Effector memory CD8-positive, alpha-beta T cell (primary cell): ENCODE data around the gene PUDP.
A peak's percentile ranks its signal among the peaks of the same experiment; 100 is the strongest.

Source experiments
- ATAC-seq: fragments of 150-1000 bp; cut with Tn5 transposase; replicated peaks from 2 replicates; pipeline ENCODE4 v1.10.0; 2021; ENCODE audit warnings: mild to moderate bottlenecking, moderate library complexity
- DNase-seq, 3 experiments: peaks; one replicate each; pipeline ENCODE4 v3.0.0; 2021
- H3K27ac Mint-ChIP-seq, 2 donors: one replicate each; pipeline ENCODE4 v1.8.0; 2022; ENCODE audit warnings: mild to moderate bottlenecking in 2 of 2, mixed read lengths in 2 of 2, moderate library complexity in 2 of 2
- H3K27me3 Mint-ChIP-seq, 2 donors: one replicate each; pipeline ENCODE4 v1.8.0; 2022; ENCODE audit warnings: mixed read lengths in 2 of 2
- H3K36me3 Mint-ChIP-seq: one replicate; pipeline ENCODE4 v1.8.0; 2022; ENCODE audit warnings: mild to moderate bottlenecking, moderate library complexity, mixed read lengths; ENCODE audit not compliant: insufficient read depth
- H3K4me1 Mint-ChIP-seq, 2 donors: one replicate each; pipeline ENCODE4 v1.8.0; 2022; ENCODE audit warnings: low read depth in 2 of 2, mixed read lengths in 2 of 2
- H3K4me3 Mint-ChIP-seq, 2 donors: one replicate each; pipeline ENCODE4 v1.8.0; 2022; ENCODE audit warnings: mild to moderate bottlenecking in 2 of 2, mixed read lengths in 2 of 2, moderate library complexity in 2 of 2
- H3K9me3 Mint-ChIP-seq, 2 donors: one replicate each; pipeline ENCODE4 v1.8.0; 2022; ENCODE audit warnings: mixed read lengths in 2 of 2

PUDP gene

DNA sequence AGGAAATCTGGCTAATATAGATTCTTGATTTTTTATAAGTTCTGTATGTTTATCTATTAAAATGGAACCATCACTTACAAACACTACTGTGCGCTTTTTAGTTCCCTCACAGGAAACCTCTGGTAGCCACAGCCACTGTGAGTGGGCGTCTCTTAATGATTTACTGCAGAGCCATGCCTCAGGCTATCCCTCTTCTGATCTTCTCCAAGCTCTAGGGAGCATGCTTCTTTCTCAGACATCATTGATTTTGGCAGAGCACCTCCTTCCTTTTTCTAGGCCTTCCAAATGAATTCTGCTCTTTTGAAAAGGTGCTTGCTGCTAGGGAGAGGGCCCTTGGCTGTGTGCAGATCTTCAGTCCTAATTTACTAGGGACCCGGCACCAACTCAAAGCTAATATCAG is 61.6 kb downstream of the PUDP start:
- no peak overlapping the region for H3K4me3 Mint-ChIP-seq
- H3K27ac Mint-ChIP-seq: peak overlapping the region in 1 of 2 donors; percentile 41
- H3K9me3 Mint-ChIP-seq: no peaks in the 10 kb centered on the region
- H3K4me1 Mint-ChIP-seq: peaks cover 40 to 45% of the 10 kb centered on the region in 2 donors
- no peak for DNase-seq
- no peak for ATAC-seq
- no peaks in the 10 kb centered on the region for H3K27me3 Mint-ChIP-seq
- no peaks in the 10 kb centered on the region for H3K36me3 Mint-ChIP-seq

DNA sequence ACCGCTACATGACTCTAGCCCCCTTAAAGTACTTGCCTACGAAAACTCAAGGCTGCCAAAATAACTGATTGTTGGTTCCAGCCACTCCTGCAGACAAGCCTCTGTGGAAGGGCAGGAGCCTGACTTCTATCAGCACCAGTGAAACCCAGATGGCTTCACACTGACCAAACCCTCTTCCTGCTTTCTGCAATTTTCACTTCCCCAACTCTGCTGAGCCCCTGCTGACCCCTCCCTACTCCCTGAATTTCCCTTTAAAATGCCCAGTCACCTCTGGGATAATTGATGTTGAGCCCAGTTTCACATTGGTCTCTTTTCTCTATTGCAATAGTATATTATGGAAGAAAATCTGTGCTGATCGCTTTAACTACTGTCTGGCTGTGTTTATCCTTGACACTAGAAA is 62.1 kb downstream of the PUDP start:
- Mint-ChIP-seq H3K4me3 (no peak overlapping the region), H3K36me3 (no peaks in the 10 kb centered on the region), H3K27me3 (no peaks in the 10 kb centered on the region), H3K4me1 (peaks cover 40 to 44% of the 10 kb centered on the region in 2 donors), H3K9me3 (no peaks in the 10 kb centered on the region), H3K27ac (peak overlapping the region in 1 of 2 donors; percentile 41)
- ATAC-seq (no peak), DNase-seq (no peak)

DNA sequence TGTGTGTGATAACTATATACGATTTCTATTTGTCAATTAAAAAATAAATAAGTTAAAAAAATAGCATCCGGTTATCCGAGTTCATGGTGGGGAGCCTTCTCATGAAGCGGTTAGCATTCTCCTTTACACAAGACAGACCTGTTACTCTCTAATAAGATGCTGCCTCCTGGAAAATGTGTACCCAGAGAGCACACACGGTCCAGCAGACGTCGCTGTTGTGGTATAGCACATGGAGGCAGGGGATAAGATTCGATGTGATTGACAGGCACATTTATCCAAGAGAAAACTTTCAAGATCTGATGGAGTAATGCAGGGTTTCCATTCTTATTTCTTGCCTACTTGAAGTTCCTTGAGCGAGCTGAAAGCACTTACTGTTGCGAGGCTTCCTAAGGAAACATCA is 63.1 kb downstream of the PUDP start:
- Mint-ChIP-seq H3K36me3 (no peaks in the 10 kb centered on the region), H3K27ac (no peak overlapping the region), H3K4me3 (no peak overlapping the region), H3K9me3 (no peaks in the 10 kb centered on the region), H3K4me1 (peaks cover 37 to 38% of the 10 kb centered on the region in 2 donors), H3K27me3 (no peaks in the 10 kb centered on the region)
- DNase-seq (no peak), ATAC-seq (no peak)

DNA sequence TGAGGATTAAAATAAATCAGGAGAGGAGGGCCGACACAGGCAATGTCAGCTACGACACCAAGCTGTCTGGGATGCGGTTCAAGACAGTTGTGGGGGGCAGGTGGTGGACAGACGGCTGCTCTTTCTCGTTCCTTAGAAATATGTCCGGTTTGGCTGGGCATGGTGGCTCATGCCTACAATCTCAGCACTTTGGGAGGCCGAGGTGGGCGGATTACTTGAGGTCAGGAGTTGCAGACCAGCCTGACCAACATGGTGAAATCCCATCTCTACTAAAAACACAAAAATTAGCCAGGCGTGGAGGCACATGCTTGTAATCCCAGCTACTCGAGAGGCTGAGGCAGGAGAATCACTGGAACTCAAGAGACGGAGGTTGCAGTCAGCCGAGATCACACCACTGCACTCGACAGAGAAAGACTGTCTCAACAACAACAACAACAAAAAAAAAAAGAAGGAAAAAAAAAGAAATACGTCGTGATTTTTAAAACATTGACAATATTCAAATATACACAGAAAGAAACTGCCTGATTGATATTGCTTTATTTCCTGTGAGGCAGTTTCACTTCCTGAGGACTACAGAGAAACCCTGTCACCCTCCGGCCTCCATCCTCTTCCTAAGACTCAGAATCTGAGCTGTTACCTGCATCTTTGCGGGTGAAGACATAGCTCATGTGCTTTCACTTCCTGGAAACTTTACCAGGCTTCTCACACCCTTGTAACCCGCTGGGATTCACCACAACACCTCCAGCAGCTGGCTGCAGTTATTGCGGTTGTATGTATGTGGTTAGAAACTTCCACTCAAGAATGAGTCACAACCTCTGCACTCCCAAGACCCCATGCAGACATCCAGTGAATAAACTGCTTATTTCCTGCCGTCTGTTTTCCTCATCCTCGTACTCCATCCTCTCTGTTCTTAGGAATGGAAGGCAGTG is 64.2 kb downstream of the PUDP start:
- peaks cover 30 to 35% of the 10 kb centered on the region in 2 donors for H3K4me1 Mint-ChIP-seq
- H3K27ac Mint-ChIP-seq: peak overlapping the region; percentile 91 to 95
- ATAC-seq (peak; percentile 92), DNase-seq (peak; percentile 15 to 42 (median 38))
- no peaks in the 10 kb centered on the region for H3K9me3 Mint-ChIP-seq
- no peaks in the 10 kb centered on the region for H3K36me3 Mint-ChIP-seq
- H3K27me3 Mint-ChIP-seq: no peaks in the 10 kb centered on the region
- H3K4me3 Mint-ChIP-seq: peak overlapping the region; percentile 74 to 75

DNA sequence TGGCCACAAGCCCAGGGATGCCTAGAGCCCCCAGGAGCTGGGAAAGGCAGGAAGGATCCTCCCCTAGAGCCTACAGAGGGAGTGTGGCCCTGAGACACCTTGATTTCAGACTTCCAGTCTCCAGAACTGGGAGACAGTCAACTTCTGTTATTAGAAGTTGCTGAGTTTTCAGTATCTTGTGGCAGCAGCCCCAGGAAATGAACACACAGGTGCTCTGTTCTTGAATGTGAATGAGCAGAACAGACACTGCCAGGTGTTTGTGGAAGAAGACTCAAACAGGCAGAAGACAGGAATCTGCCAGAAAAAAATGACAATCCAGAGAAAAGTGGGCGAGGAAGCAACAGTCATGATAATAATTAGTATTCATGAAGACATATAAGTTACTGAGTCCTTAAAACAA is 64.9 kb downstream of the PUDP start:
- no peaks in the 10 kb centered on the region for H3K36me3 Mint-ChIP-seq
- H3K4me3 Mint-ChIP-seq: peak overlapping the region; percentile 74 to 75
- H3K27ac Mint-ChIP-seq: peak overlapping the region; percentile 91 to 95
- peaks cover 29 to 35% of the 10 kb centered on the region in 2 donors for H3K4me1 Mint-ChIP-seq
- H3K9me3 Mint-ChIP-seq: no peaks in the 10 kb centered on the region
- no peaks in the 10 kb centered on the region for H3K27me3 Mint-ChIP-seq
- DNase-seq (no peak), ATAC-seq (no peak)

DNA sequence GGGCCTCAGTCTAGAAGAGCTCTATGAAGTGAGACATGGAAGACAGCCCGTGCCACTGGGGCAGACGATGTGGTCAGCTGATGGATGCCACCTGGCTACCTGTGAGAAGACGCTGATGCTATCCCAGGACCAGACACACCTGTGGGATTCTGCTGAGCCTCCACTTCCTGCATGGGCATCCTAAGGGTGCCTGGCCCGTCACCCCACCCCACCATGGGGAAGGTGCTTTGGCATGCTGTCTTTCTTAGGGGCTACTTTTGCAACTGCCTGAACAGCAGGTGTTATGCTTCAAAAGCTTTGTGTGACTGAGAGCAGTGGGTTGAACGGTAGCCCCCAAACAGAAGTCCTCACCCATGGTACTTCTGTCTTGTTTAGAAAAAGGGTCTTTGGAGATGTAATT is 65.4 kb downstream of the PUDP start:
- Mint-ChIP-seq H3K36me3 (no peaks in the 10 kb centered on the region), H3K27me3 (no peaks in the 10 kb centered on the region), H3K9me3 (no peaks in the 10 kb centered on the region), H3K4me1 (peaks cover 29 to 35% of the 10 kb centered on the region in 2 donors), H3K27ac (peak overlapping the region; percentile 91 to 95), H3K4me3 (peak overlapping the region in 1 of 2 donors; percentile 75)
- DNase-seq: no peak
- ATAC-seq: no peak

DNA sequence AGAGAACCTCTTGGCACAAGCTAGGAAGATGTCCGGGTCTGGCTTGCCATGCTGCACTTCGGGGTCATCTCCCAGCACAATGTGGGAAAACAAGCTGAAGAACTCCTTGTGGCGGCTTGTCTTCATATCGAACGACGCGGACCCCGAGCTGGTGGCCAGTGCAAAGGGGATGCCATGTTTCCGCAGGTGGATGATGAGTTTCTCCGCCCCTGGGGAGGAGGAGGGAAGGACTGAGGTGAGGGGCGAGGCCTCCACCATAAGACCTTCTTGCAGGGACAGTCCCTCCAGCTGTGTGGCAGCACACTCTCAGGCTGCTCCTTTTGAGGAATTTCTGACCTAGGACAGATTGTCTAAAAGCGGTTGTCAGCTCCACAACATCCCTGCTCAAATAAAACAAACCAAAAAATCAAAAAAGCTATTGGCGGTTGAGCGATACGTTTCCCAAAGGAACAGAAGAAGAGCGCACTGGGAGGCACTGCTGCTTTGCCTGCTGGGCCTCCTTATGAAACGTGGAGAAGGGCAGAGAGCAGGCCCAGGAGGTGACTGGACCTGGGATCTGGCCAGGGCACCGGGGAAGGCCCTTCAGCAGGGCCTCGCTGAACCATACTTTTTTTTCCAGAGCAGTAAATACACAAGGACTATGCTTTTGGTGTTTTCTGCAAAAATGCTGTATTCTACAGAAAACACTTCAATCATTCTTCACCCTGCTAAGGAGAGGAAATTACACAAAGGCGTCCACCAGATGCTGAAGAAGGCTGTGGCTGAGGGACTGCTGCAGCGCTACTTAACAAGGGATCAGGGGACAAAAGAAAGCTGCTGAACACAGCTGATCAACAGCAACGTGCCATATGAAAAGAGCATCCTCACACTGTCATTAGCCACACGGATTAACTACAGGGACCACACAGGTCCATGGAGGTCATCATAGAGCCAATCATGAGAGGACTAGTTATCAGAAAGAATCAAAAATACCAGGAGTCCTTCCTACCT is 70.4 kb downstream of the PUDP start:
- Mint-ChIP-seq H3K9me3 (no peaks in the 10 kb centered on the region), H3K4me3 (no peak overlapping the region), H3K27ac (no peak overlapping the region), H3K4me1 (peaks cover 0 to 2% of the 10 kb centered on the region in 2 donors), H3K27me3 (no peaks in the 10 kb centered on the region), H3K36me3 (peaks cover 5% of the 10 kb centered on the region)
- DNase-seq (no peak), ATAC-seq (no peak)

DNA sequence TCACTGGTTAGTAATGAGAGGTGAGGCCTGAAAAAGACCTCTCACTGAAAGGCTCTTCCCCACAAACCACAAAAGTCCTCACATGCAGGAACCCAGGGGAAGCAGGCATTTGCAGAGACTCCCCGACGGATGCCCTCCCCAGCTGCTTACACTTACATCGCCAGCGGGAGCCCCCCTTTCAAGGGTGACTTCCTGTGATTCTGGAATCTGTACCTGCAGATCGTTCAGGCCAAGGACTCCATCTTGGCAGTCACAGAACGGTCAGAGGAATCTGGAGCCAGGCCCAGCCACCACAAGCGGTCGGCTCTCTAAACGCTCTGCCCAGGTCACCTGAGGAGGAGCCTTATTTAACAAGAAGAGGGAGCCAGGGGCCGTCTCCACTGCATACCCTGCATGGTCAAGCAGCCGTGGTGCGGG is 71.7 kb downstream of the PUDP start:
- DNase-seq (no peak), ATAC-seq (no peak)
- Mint-ChIP-seq H3K9me3 (no peaks in the 10 kb centered on the region), H3K36me3 (peaks cover 5% of the 10 kb centered on the region), H3K27me3 (no peaks in the 10 kb centered on the region), H3K4me1 (peaks cover 0 to 1% of the 10 kb centered on the region in 2 donors), H3K4me3 (no peak overlapping the region), H3K27ac (no peak overlapping the region)

DNA sequence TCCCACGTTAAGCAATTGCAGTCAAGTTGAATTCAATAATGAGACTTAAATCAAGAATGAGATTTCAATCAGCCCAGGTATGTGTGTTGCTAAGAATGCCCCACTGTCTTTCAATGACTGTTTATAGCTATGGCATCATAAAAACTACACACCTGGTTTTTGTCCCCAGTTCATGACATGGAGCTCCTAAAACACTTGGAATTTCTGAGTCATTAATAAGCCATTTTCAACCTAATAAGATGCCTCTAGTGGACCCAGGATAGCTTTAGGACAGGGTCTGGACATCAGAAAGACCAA is 73.1 kb downstream of the PUDP start:
- peaks cover 5% of the 10 kb centered on the region for H3K36me3 Mint-ChIP-seq
- H3K27ac Mint-ChIP-seq: no peak overlapping the region
- no peaks in the 10 kb centered on the region for H3K27me3 Mint-ChIP-seq
- ATAC-seq (no peak), DNase-seq (no peak)
- H3K9me3 Mint-ChIP-seq: no peaks in the 10 kb centered on the region
- H3K4me3 Mint-ChIP-seq: no peak overlapping the region
- H3K4me1 Mint-ChIP-seq: peaks cover 3 to 7% of the 10 kb centered on the region in 2 donors

DNA sequence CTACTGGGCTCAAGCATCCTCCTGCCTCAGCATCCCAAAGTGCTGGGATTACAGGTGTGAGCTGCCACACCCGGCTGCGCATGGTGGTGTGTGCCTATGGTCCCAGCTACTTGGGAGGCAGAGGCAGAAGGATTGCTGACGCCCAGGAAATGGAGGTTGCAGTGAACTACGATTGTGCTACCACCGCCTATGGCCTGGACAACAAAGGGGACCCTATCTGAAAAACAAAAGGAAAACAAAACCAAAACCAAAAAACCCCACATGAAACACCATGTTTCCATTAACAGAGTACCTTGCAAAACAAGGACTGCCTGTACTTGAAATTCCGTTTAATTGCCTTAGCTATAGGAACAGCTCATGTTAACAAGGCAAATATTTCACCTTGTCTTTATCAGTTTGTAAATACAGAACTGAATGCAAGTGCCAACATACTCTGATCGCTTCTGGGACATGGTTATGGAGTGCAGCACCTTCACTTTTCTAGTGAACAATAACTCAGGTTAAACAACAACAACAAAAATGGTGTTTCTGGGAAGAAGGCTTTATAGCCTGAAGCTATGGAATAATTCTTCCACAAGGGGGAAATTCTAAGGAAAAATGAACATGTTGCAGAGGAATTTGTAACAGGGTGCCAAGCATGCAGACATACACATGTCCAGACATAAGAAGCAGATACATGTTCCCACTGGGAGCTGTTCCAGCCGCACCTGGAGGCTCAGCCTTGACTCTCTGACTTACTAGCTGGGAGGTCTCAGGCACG is 73.6 kb downstream of the PUDP start:
- Mint-ChIP-seq H3K27ac (no peak overlapping the region), H3K36me3 (peaks cover 5% of the 10 kb centered on the region), H3K9me3 (no peaks in the 10 kb centered on the region), H3K27me3 (no peaks in the 10 kb centered on the region), H3K4me1 (peaks cover 5 to 11% of the 10 kb centered on the region in 2 donors), H3K4me3 (no peak overlapping the region)
- ATAC-seq (no peak), DNase-seq (no peak)

DNA sequence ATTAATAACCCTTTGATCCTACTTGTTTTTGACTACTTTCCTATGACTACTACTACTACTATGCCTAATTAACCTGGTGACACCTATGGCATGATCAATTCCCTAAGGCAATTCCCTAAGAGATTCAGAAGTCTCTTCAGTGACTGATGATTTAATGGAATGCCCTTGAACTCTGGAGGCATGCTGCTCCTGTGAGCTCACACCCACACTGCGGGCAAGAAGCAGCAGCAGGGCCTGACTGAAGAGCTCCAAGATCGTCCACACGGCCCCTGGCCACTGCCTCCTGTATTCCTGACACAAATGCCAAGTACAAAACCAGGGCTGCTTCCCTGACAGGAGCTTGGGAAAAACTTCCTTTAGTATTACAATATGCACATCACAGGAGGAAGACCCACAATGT is 74.6 kb downstream of the PUDP start:
- H3K4me1 Mint-ChIP-seq: peaks cover 14 to 20% of the 10 kb centered on the region in 2 donors
- DNase-seq (no peak), ATAC-seq (no peak)
- H3K27me3 Mint-ChIP-seq: no peaks in the 10 kb centered on the region
- no peak overlapping the region for H3K4me3 Mint-ChIP-seq
- no peak overlapping the region for H3K27ac Mint-ChIP-seq
- peaks cover 5% of the 10 kb centered on the region for H3K36me3 Mint-ChIP-seq
- no peaks in the 10 kb centered on the region for H3K9me3 Mint-ChIP-seq

DNA sequence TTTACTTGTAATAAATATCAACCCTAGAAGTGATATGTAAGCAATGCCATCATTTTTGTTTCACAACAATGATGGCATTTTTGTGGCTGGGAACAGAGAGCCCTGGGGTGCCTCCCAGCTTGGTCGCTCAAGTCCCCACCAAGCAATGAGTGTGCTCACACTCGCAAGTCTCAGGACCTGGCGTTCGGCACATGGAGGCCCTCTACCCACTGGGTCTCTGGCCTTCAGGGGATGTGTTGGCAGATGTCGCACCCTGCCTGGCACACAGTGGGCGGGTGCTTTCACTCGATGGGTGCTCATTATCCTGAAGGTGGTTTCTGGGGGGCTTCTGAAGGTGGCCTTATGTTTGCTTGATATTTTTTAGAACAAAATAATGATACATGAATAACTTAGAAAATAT is 75.1 kb downstream of the PUDP start:
- DNase-seq: no peak
- no peaks in the 10 kb centered on the region for H3K27me3 Mint-ChIP-seq
- H3K27ac Mint-ChIP-seq: no peak overlapping the region
- no peak for ATAC-seq
- H3K4me3 Mint-ChIP-seq: no peak overlapping the region
- no peaks in the 10 kb centered on the region for H3K9me3 Mint-ChIP-seq
- H3K4me1 Mint-ChIP-seq: peaks cover 17 to 20% of the 10 kb centered on the region in 2 donors
- peaks cover 5% of the 10 kb centered on the region for H3K36me3 Mint-ChIP-seq

DNA sequence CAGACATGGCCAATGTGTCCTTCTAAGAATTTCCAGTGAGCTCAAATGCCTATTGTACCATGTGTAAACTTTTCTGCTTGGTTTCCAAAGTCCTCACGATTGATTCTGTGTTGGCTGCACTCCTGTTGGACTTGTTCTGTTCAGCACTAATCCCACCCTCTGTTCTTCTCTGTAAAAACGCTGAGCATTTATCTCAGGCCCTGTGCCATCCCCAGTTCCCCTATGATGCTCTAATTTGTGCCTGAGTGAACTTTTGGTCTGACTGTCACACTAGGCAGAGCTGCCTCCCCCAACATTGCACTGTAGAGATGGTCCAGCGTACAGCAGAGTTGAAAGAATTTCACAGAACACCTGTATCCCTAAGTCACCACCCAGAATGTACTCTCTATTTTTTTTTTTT is 76.6 kb downstream of the PUDP start:
- Mint-ChIP-seq H3K36me3 (peaks cover 5% of the 10 kb centered on the region), H3K9me3 (no peaks in the 10 kb centered on the region), H3K4me3 (no peak overlapping the region), H3K27me3 (no peaks in the 10 kb centered on the region), H3K27ac (peak overlapping the region in 1 of 2 donors; percentile 53), H3K4me1 (peaks cover 17 to 20% of the 10 kb centered on the region in 2 donors)
- ATAC-seq (no peak), DNase-seq (no peak)
